GM23338 (cell line): ENCODE measurements around the gene SERAC1. TPM values are rescaled to one million over a fixed set of nuclear protein-coding genes. Genes with fewer than 3 reads are reported as not detected.

ENCODE experiments used
- ATAC-seq: fragments of 200-7000 bp; cut with Tn5 transposase; 3 replicates; pipeline ENCODE4 v1.9.1; 2020
- DNase-seq: peaks from one replicate; pipeline ENCODE4 v3.0.0-alpha.2; 2015; ENCODE audit warnings: low spot score
- H2AFZ ChIP-seq: fragments of 200-600 bp; sonication (generic); 2 replicates; pipeline ENCODE4 v1.8.0; 2016; ENCODE audit warnings: antibody characterized with exemption, mild to moderate bottlenecking, moderate library complexity
- H3F3A ChIP-seq: fragments of 200-600 bp; sonication (generic); replicated peaks from 2 replicates; pipeline ENCODE4 v1.8.0; 2017; ENCODE audit warnings: antibody characterized with exemption, mixed run types, low read depth
- H3K27ac ChIP-seq: fragments of 200-600 bp; sonication (generic); 2 replicates; pipeline ENCODE4 v1.6.1; 2016; ENCODE audit warnings: low read depth
- H3K27me3 ChIP-seq: fragments of 200-600 bp; sonication (generic); 2 replicates; pipeline ENCODE4 v1.8.0; 2016; ENCODE audit warnings: mild to moderate bottlenecking, mixed run types, moderate library complexity; ENCODE audit not compliant: insufficient read depth
- H3K36me3 ChIP-seq: fragments of 200-600 bp; sonication (generic); 2 replicates; pipeline ENCODE4 v1.8.0; 2016; ENCODE audit warnings: mild to moderate bottlenecking; ENCODE audit not compliant: insufficient read depth
- H3K4me1 ChIP-seq: fragments of 200-600 bp; sonication (generic); 2 replicates; pipeline ENCODE4 v1.8.0; 2016; ENCODE audit warnings: mild to moderate bottlenecking, moderate library complexity; ENCODE audit not compliant: insufficient read depth
- H3K4me2 ChIP-seq: fragments of 200-600 bp; sonication (generic); 2 replicates; pipeline ENCODE4 v1.7.1; 2017; ENCODE audit warnings: mixed run types
- H3K4me3 ChIP-seq: fragments of 200-600 bp; sonication (generic); 2 replicates; pipeline ENCODE4 v1.6.1; 2016; ENCODE audit warnings: mixed run types
- H3K79me2 ChIP-seq: fragments of 200-600 bp; sonication (generic); replicated peaks from 2 replicates; pipeline ENCODE4 v1.8.0; 2017; ENCODE audit warnings: mild to moderate bottlenecking; ENCODE audit not compliant: insufficient read depth
- H3K9me2 ChIP-seq: fragments of 200-600 bp; sonication (generic); 2 replicates; pipeline ENCODE4 v1.8.0; 2017; ENCODE audit not compliant: insufficient read depth
- H4K20me1 ChIP-seq: fragments of 200-600 bp; sonication (generic); replicated peaks from 2 replicates; pipeline ENCODE4 v1.8.0; 2017; ENCODE audit warnings: mild to moderate bottlenecking; ENCODE audit not compliant: insufficient read depth
- H3K27ac Mint-ChIP-seq: 2 replicates; pipeline ENCODE4 v1.8.0; 2020; ENCODE audit warnings: inconsistent platforms, mild to moderate bottlenecking, moderate library complexity, mixed read lengths
- H3K27me3 Mint-ChIP-seq: 3 replicates; pipeline ENCODE4 v1.8.0; 2022; ENCODE audit warnings: low read depth, mild to moderate bottlenecking, moderate library complexity, mixed read lengths, inconsistent platforms; ENCODE audit not compliant: insufficient read depth, poor library complexity
- H3K36me3 Mint-ChIP-seq: 3 replicates; pipeline ENCODE4 v1.8.0; 2021; ENCODE audit warnings: low read depth, mild to moderate bottlenecking, inconsistent platforms, moderate library complexity, mixed read lengths
- H3K4me1 Mint-ChIP-seq: 3 replicates; pipeline ENCODE4 v1.8.0; 2020; ENCODE audit warnings: mild to moderate bottlenecking, inconsistent platforms, mixed read lengths
- H3K4me3 Mint-ChIP-seq: 3 replicates; pipeline ENCODE4 v1.8.0; 2021; ENCODE audit warnings: moderate library complexity, mild to moderate bottlenecking, inconsistent platforms, mixed read lengths
- H3K9me3 Mint-ChIP-seq: 3 replicates; pipeline ENCODE4 v1.8.0; 2020; ENCODE audit warnings: moderate library complexity, mild to moderate bottlenecking, inconsistent platforms, mixed read lengths
- CREB1 ChIP-seq: fragments of 250-450 bp; sonication (Bioruptor Pico); IDR thresholded peaks from 2 replicates; pipeline ENCODE4 v1.5.0; 2020; ENCODE audit warnings: low read depth, mild to moderate bottlenecking, moderate library complexity
- CTCF ChIP-seq, 2 experiments: fragments of 200-600 bp in 1 of 2; sonication (generic) in 1 of 2; conservative IDR thresholded peaks; 2 replicates each; pipeline versions ENCODE4 v1.5.1 to v1.6.1; 2016 to 2017; ENCODE audit warnings: antibody characterized with exemption in 2 of 2, low read depth in 2 of 2, mild to moderate bottlenecking in 2 of 2, moderate library complexity in 1 of 2
- ETS1 ChIP-seq: IDR thresholded peaks from 2 replicates; pipeline ENCODE4 v1.6.1; 2016; ENCODE audit warnings: antibody characterized with exemption
- EZH2phosphoT487 ChIP-seq: fragments of 200-600 bp; sonication (generic); IDR thresholded peaks from one replicate; pipeline ENCODE4 v1.8.1; 2018; ENCODE audit warnings: antibody characterized with exemption; ENCODE audit not compliant: unreplicated experiment
- NANOG ChIP-seq: IDR thresholded peaks from 2 replicates; pipeline ENCODE4 v1.6.1; 2016; ENCODE audit warnings: antibody characterized with exemption, borderline replicate concordance
- POLR2AphosphoS5 ChIP-seq: IDR thresholded peaks from 2 replicates; pipeline ENCODE4 v1.6.1; 2016; ENCODE audit warnings: antibody characterized with exemption, low read depth
- REST ChIP-seq: IDR thresholded peaks from one replicate; pipeline ENCODE4 v1.6.1; 2018; ENCODE audit warnings: antibody characterized with exemption; ENCODE audit not compliant: unreplicated experiment
- STAT1 ChIP-seq: IDR thresholded peaks from one replicate; pipeline ENCODE4 v1.6.1; 2016; ENCODE audit warnings: antibody characterized with exemption; ENCODE audit not compliant: unreplicated experiment
- ZNF114 ChIP-seq: fragments of 250-450 bp; sonication (Bioruptor Pico); IDR thresholded peaks from 2 replicates; pipeline ENCODE4 v1.5.0; 2020; ENCODE audit warnings: mild to moderate bottlenecking, moderate library complexity
- ZNF331 ChIP-seq: fragments of 250-450 bp; sonication (Bioruptor Pico); IDR thresholded peaks from 2 replicates; pipeline ENCODE4 v1.5.0; 2020; ENCODE audit warnings: low read depth, mild to moderate bottlenecking, moderate library complexity
- polyA plus RNA-seq: library from polyadenylated mRNA; unstranded; fragments of >200 nt; fragmentation: Nextera tagmentation; extraction: Ambion mirVana; gene quantifications from 2 replicates; pipeline ENCODE4 v1.2.1, GENCODE V29; 2016
- total RNA-seq: library from RNA; depleted of rRNA; stranded (reverse); fragments of >200 nt; shearing (Covaris generic); gene quantifications from 2 replicates; pipeline ENCODE4 v1.2.3, GENCODE V29; 2014

The SERAC1 gene
- total and polyA plus RNA-seq, 2 experiments from 2014 or later, result 5.1 to 8.4 TPM

- H4K20me1 ChIP-seq, result peaks cover 3% of the 10 kb centered on the region; the same call in 1 of the 2 replicates
- Mint-ChIP-seq H3K27ac (no peak overlapping the region), H3K9me3 (no peaks in the 10 kb centered on the region), H3K27me3 (peaks cover 3% of the 10 kb centered on the region), H3K4me3 (no peak overlapping the region), H3K4me1 (no peaks in the 10 kb centered on the region; the same call in 2 of the 3 replicates), H3K36me3 (peaks cover 50% of the 10 kb centered on the region)
- DNase-seq, result no peak
- TF ChIP-seq ZNF114, result no peak
- no peak for TF ChIP-seq STAT1
- TF ChIP-seq CTCF (conservative IDR thresholded peaks at IDR 0.05; ENCODE audit: low read depth in 2 of 2), result no peak
- TF ChIP-seq ETS1, result no peak
- H3K79me2 ChIP-seq, result no peaks in the 10 kb centered on the region
- no peaks in the 10 kb centered on the region for H3K9me2 ChIP-seq
- no peak overlapping the region for H3K27ac ChIP-seq
- no peak overlapping the region for H3K4me3 ChIP-seq
- H3K27me3 ChIP-seq, result no peaks in the 10 kb centered on the region
- H3F3A ChIP-seq, result no peaks in the 10 kb centered on the region
- H3K36me3 ChIP-seq, result no peaks in the 10 kb centered on the region
- ATAC-seq, result no peak
- no peaks in the 10 kb centered on the region for H3K4me1 ChIP-seq
- no peak overlapping the region for H2AFZ ChIP-seq
- H3K4me2 ChIP-seq, result no peak overlapping the region
Measured at GRCh38 chr6:158083455-158084325, 84.4 kb downstream of the SERAC1 start.

- Mint-ChIP-seq H3K9me3 (no peaks in the 10 kb centered on the region), H3K27ac (no peak overlapping the region), H3K4me3 (no peak overlapping the region), H3K27me3 (peaks cover 3% of the 10 kb centered on the region), H3K36me3 (peaks cover 56% of the 10 kb centered on the region), H3K4me1 (no peaks in the 10 kb centered on the region)
- no peak for DNase-seq
- no peak overlapping the region for H3K27ac ChIP-seq
- H3K79me2 ChIP-seq, result no peaks in the 10 kb centered on the region
- H3K27me3 ChIP-seq, result no peaks in the 10 kb centered on the region
- no peak overlapping the region for H3K4me3 ChIP-seq
- H3K4me1 ChIP-seq, result no peaks in the 10 kb centered on the region
- peaks cover 3% of the 10 kb centered on the region; the same call in 1 of the 2 replicates for H4K20me1 ChIP-seq
- H3K4me2 ChIP-seq, result no peak overlapping the region
- H2AFZ ChIP-seq, result no peak overlapping the region
- no peaks in the 10 kb centered on the region for H3K36me3 ChIP-seq
- no peak for ATAC-seq
- no peaks in the 10 kb centered on the region for H3F3A ChIP-seq
- H3K9me2 ChIP-seq, result no peaks in the 10 kb centered on the region
- TF ChIP-seq CTCF (conservative IDR thresholded peaks at IDR 0.05; ENCODE audit: low read depth in 2 of 2) (no peak), EZH2phosphoT487 (no peak), NANOG (no peak), CREB1 (CRISPR knock-in tag) (no peak), REST (no peak), POLR2AphosphoS5 (no peak), ZNF331 (CRISPR knock-in tag) (no peak), ZNF114 (no peak)
Measured at GRCh38 chr6:158081657-158081935, 86.5 kb downstream of the SERAC1 start.
